DOHH2 (cell line): ENCODE data around the gene GATAD1.
A peak's percentile ranks its signal among the peaks of the same experiment; 100 is the strongest.

Experiments used
- CTCF ChIP-seq: fragments of 200-600 bp; sonication (generic); IDR thresholded peaks from one replicate; pipeline ENCODE4 v1.5.1; 2014; ENCODE audit warnings: antibody characterized with exemption, mild to moderate bottlenecking, low read depth, low read length; ENCODE audit not compliant: poor library complexity, severe bottlenecking
- EZH2phosphoT487 ChIP-seq: fragments of 200-600 bp; sonication (generic); IDR thresholded peaks from 2 replicates; pipeline ENCODE4 v1.6.1; 2017; ENCODE audit warnings: borderline replicate concordance, mild to moderate bottlenecking, antibody characterized with exemption, low read length, moderate library complexity, mixed read lengths

GRCh38 chr7:92447345-92448204 is at the start of gene GATAD1:
- TF ChIP-seq CTCF (peak; percentile 94), EZH2phosphoT487 (no peak)
